Uterus (tissue), 4 donors: ENCODE data around the gene ZNF547. TPM values are rescaled to one million over a fixed set of nuclear protein-coding genes. Genes with fewer than 3 reads are reported as not detected.

Source experiments
- DNase-seq, 2 donors: peaks; one replicate each; pipeline ENCODE4 v3.0.0-alpha.2; 2019 to 2020
- H3K27ac ChIP-seq, 2 donors: fragments of 200-600 bp; sonication (generic); 1 replicate in 1 of 2; 2 replicates in 1 of 2; pipeline ENCODE4 v1.5.1; 2016 to 2018
- H3K27me3 ChIP-seq, 2 donors: fragments of 200-600 bp; sonication (generic); one replicate each; pipeline ENCODE4 v1.5.1; 2018 to 2019; ENCODE audit warnings: control low read depth in 1 of 2
- H3K36me3 ChIP-seq, 2 donors: fragments of 200-600 bp; sonication (generic); one replicate each; pipeline ENCODE4 v1.5.1; 2019; ENCODE audit warnings: control low read depth in 1 of 2
- H3K4me1 ChIP-seq, 2 donors: fragments of 200-600 bp; sonication (generic); one replicate each; pipeline ENCODE4 v1.5.1; 2018 to 2019; ENCODE audit warnings: control low read depth in 1 of 2
- H3K4me3 ChIP-seq, 2 donors: fragments of 200-600 bp; sonication (generic); 1 replicate in 1 of 2; 2 replicates in 1 of 2; pipeline ENCODE4 v1.5.1; 2018 to 2019; ENCODE audit warnings: mild to moderate bottlenecking in 1 of 2
- H3K9me3 ChIP-seq, 2 donors: fragments of 200-600 bp; sonication (generic); one replicate each; pipeline ENCODE4 v1.5.1; 2019; ENCODE audit warnings: control low read depth in 1 of 2
- CTCF ChIP-seq, 4 experiments: fragments of 200-600 bp in 2 of 4; fragments of 450-650 bp in 2 of 4; sonication (generic) in 2 of 4; IDR thresholded peaks; one replicate each; pipeline ENCODE4 v1.5.1; 2016 to 2019; ENCODE audit warnings: antibody characterized with exemption in 4 of 4, mild to moderate bottlenecking in 2 of 4, moderate library complexity in 1 of 4
- POLR2A ChIP-seq, 2 donors: fragments of 450-650 bp; IDR thresholded peaks; one replicate each; pipeline ENCODE4 v1.6.1; 2016; ENCODE audit warnings: antibody characterized with exemption in 2 of 2, mild to moderate bottlenecking in 1 of 2, moderate library complexity in 1 of 2
- intact Hi-C: fragments of 100-400 bp; cut with DNase I; formaldehyde crosslinking; loops from one replicate; pipeline ENCODE4 v1.15.1; 2023; ENCODE audit warnings: low total_unique reads
- total RNA-seq, 4 donors: library from RNA; depleted of rRNA in 3 of 4; stranded (reverse); fragments of >200 nt in 3 of 4; gene quantifications; one replicate each; pipeline versions ENCODE4 v1.1.0 to v1.2.4, GENCODE V29; 2014 to 2023
- donor health status: DM: yes; HTN: yes; CAD: no.

The ZNF547 gene
- total RNA-seq, 4 donors from 2014 or later = 2.1 to 5.7 TPM; not detected in 2

- intact Hi-C loops = no loop called here
- Histone ChIP-seq H3K4me1 (no peaks in the 10 kb centered on the region), H3K27me3 (no peaks in the 10 kb centered on the region), H3K27ac (peak within 1 kb of the TSS; percentile 89), H3K9me3 (peaks cover 0 to 23% of the 10 kb centered on the region in 2 donors), H3K4me3 (peak within 1 kb of the TSS; percentile 78), H3K36me3 (no peaks in the 10 kb centered on the region)
- DNase-seq = peak; percentile 94 to 96
- TF ChIP-seq CTCF (IDR thresholded peaks at IDR 0.05) (peak in 3 of 4 experiments; percentile 20 to 48 (median 46)), POLR2A (IDR thresholded peaks at IDR 0.05) (peak; percentile 64 to 66)
These were observed 26.6 kb downstream of the ZNF547 start, which contains the start of gene ZNF548 for GRCh38 chr19:57389730-57390598. Gene ZNF548 (plus strand): TSS chr19:57389854. CDS start chr19:57390100, 246 bp downstream.

GRCh38 chr19:57395710-57396109, 32.4 kb downstream of the ZNF547 start:
- no peak for DNase-seq
- intact Hi-C loops = no loop called here
- peaks cover 0 to 67% of the 10 kb centered on the region in 2 donors for H3K9me3 ChIP-seq

GRCh38 chr19:57398868-57399267, 35.5 kb downstream of the ZNF547 start:
- intact Hi-C loops = no loop called here
- DNase-seq = no peak
- no peak overlapping the region for H3K27ac ChIP-seq
- peaks cover 0 to 76% of the 10 kb centered on the region in 2 donors for H3K9me3 ChIP-seq
- no peak overlapping the region for H3K4me3 ChIP-seq
- TF ChIP-seq CTCF (IDR thresholded peaks at IDR 0.05) = no peak
- no peak for TF ChIP-seq POLR2A (IDR thresholded peaks at IDR 0.05)
- no peaks in the 10 kb centered on the region for H3K4me1 ChIP-seq
- no peaks in the 10 kb centered on the region for H3K27me3 ChIP-seq
- no peaks in the 10 kb centered on the region for H3K36me3 ChIP-seq

More at GRCh38 chr19:57395710-57396109, 32.4 kb downstream of the ZNF547 start:
- Histone ChIP-seq H3K27me3 (no peaks in the 10 kb centered on the region), H3K4me1 (no peaks in the 10 kb centered on the region), H3K36me3 (no peaks in the 10 kb centered on the region), H3K4me3 (no peak overlapping the region), H3K27ac (no peak overlapping the region)
- TF ChIP-seq POLR2A (IDR thresholded peaks at IDR 0.05) (no peak), CTCF (IDR thresholded peaks at IDR 0.05) (no peak)

GRCh38 chr19:57403737-57404563, 40.6 kb downstream of the ZNF547 start:
- no peak overlapping the region for H3K4me3 ChIP-seq
- intact Hi-C loops = no loop called here
- H3K4me1 ChIP-seq = no peaks in the 10 kb centered on the region
- no peaks in the 10 kb centered on the region for H3K36me3 ChIP-seq
- no peak for DNase-seq
- TF ChIP-seq CTCF (IDR thresholded peaks at IDR 0.05) (no peak), POLR2A (IDR thresholded peaks at IDR 0.05) (no peak)
- H3K27ac ChIP-seq = no peak overlapping the region
- peaks cover 0 to 38% of the 10 kb centered on the region in 2 donors for H3K9me3 ChIP-seq
- H3K27me3 ChIP-seq = no peaks in the 10 kb centered on the region
